GM21529 (cell line): ENCODE data around the gene FBXW5.
A peak's percentile ranks its signal among the peaks of the same experiment; 100 is the strongest.

Experiments used
- ATAC-seq: cut with Tn5 transposase; IDR thresholded peaks from one replicate; pipeline ENCODE4 v1.9.1; 2021; ENCODE audit not compliant: unreplicated experiment

The FBXW5 gene

DNA sequence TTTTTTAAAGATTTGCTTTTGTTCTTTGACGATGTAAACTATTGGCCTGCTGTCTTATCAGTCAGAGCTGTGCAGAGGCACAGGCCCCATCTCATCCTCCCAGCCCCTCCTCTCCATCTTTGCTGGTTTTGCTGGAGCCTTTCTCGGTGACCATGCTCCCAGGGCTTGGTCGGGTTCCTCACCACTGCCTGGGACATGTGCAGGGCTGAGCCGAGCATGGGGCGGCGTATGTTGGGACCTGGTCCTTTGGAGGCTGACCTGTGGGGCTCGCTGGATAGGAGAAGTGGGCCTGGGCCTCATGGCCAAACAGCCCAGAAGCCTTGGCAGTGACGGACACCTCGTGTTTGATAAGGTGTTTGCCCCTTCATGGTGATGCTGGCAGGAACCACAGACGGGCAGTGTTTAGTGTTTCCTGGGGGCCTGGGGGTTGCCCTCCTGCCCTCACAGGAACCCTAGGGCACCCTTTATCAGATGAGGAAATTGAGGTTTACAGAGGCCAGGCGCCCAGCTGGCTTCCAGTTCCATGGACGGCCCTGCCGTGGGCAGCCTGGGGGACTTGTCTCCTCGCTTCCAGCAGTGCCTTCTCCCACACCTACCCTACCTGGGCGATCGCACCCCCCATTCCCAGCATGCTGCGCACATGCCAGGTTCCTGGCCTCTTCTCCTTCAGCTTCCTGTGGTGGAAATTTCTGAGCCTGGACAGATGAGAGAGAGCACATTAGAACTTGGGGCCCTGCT is 30.7 kb downstream of the FBXW5 start:
- ATAC-seq = no peak

DNA sequence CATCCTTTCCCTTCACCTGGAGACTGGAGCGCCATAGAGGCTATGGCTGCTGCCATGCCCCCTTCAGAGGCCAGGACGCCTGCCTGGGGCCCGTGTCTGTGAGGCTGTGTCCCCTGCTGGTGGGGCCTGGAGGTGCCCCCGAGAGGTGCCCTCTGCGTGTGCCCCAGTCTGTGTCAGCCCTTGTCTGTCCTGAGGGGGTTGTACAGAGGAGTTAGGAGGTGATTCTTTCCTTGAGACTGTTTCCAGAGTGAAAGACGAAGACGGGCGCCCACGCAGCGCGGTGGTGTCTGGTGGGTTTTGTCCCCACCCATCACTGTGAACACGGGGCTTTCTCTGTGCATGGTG is 33.7 kb downstream of the FBXW5 start:
- no peak for ATAC-seq

DNA sequence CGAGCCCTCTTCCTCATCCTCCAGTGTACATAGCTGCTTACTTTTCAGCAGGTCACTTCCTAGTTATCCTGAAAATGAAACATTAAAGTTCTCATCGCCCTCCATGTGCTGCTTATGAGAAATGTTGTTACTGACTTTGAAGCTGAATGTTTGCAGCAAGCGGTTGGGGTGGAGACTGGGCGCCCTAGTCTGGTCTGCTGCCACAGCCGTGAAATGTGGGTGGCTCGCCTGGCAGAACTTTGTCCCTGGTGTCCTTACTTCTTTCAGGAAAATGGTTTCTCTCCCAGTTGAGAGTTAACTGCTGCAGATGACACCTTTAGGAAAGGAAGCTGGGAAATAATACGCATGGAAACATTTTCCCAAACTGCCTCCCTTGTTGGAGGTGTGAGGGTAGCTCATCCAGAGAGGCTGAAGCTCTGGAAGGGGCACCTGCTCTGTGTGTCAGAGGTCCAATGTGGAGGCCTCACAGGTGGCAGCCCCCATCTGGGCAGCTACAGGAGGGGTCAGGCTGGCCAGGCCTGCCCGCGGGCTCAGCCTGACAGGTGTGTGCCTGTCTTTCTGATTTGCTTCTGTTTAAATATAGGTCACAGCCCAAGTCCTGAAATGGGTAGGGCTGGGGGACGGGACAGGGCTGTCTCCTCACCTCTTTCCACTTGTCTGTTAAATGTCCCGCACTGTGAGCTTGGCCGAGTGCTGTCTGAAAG is 34.2 kb downstream of the FBXW5 start:
- no peak for ATAC-seq

DNA sequence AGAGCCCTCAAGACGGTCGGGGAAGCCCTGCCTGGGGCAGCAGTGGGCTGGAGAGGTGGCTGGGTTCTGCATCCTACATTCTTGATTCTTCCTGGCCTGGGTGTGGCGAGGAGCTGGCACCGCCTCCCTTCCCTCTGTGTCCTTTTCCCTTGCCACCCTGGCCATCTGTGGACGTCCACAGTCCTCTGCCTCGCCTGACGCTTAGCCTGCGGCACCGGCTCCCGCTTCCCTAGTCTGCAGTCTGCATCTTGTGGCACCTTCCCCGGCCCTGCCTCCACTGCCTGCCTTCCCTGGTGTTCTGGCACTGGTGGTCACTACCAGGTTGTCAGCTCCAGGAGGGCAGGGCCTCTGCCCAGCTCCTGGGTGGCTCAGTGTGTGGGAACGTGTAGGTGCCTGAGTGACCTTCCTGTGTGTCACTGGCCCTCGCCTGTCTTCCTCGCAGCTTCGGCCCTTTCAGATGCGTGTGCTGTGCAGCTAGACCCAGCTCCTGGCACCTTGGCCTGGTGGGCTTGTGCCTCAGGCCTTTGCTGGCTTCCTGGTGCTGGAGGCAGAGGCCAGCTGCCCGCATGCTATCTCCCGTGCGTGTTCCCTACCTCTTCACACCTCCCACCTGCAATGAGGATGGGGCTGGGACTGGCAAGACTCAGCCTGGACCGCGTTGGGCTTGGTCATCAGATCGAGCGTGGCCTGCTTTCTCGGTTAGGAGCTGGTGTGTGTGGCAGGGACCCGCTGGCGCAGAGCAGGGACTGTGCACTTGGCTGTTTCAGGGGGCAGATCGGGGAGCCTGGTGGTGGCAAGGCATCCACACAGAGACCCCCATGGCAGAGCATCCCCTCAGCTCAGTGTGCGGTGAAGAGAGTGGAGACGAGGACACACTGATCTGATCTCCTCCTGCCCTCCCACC is 37.3 kb downstream of the FBXW5 start:
- no peak for ATAC-seq

DNA sequence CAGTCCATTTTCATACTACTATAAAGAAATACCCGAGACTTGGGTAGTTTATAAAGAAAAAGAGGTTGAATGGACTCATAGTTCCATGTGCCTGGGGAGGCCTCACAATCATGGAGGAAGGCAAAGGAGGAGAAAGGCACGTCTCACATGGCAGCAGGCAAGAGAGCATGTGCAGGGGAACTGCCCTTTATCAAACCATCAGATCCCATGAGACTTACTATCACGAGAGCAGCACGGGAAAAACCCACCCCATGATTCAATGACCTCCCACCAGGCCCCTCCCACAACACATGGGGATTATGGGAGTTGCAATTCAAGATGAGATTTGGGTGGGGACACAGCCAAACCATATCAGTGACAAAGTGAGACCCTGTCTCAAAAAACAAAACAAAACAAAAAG is 38.3 kb downstream of the FBXW5 start:
- ATAC-seq = no peak

DNA sequence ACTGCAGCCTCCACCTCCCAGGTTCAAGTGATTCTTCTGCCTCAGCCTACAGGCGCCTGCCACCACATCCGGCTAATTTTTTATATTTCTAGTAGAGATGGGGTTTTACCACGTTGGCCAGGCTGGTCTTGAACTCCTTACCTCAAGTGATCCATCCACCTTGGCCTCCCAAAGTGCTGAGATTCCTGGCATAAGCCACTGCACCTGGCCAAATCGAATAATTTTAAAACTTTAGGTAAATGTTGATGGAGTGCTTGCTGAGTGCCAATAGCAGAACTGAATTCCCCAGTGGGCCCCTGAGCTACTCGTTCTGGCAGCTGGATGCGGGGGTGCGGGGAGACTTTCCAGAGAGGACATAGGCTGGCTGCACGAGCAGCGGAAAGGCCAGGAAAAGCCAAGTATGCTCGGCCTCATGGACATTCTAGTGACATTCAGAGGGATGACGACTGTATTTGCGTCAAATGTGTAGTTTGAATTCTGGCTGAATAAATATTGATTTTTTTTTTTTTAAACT is 41.4 kb downstream of the FBXW5 start:
- ATAC-seq = no peak

DNA sequence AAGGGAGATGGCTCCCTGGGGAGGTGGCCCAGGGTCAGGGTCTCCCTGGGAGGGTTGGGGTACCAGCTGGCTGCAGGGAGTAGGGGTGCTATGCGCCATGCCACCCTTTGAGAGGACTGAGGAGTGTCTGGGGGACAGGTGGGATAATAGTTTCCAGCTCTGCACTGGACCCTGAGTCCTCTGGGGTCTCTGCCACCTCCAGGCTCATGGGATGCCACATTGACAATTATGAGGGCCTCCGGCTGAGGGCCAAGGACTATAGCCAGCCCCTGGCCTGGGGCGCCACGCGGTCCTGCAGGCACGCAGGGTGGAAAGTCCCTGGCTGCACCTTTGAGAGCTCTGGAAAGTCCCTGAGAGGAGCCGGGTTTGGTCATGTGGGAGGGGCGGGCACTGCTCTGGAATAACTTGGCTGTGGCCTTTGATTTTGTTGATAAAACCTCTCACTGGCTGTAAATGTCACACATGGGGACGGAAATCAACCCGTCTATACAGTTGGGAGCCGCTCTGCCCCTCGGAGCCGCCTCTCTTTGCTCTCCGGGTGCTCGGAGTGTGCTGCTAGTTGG is 42.2 kb downstream of the FBXW5 start:
- peak; percentile 45 for ATAC-seq

DNA sequence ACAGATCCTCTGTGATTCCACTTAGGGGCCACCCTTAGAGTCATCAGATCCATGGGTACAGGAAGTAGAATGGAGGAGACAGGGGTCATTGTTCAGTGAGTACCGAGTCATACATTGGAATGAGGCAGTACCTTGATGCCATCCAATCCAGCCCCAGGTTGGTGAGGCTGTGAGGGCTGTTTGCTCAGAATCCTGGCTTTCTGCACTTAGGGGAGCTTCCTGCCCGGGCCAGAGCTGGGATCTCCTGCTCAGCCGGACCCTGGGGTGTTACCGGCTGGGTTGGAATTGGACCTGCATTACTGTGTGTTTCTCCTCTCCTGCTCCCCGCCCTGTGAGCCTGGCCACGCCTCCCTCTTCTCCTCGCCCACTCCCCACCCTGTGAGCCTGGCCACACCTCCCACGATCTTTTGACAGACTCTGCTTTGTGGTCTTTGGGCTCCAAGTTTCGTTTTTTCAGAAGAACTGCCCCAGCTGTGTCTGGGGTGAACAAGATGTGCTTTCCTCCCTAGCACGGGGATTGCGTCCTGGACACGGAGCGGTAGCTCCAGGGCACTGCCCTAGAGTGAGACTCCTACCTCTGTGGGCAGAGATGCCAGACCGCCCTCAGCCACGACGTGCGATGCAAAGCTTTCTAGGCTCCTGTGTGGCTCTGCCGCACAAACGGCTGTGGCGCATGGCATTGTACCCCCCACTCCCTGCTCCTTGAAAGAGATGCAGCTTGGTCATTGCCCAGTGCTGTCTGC is 42.9 kb downstream of the FBXW5 start:
- peak; percentile 53 for ATAC-seq

DNA sequence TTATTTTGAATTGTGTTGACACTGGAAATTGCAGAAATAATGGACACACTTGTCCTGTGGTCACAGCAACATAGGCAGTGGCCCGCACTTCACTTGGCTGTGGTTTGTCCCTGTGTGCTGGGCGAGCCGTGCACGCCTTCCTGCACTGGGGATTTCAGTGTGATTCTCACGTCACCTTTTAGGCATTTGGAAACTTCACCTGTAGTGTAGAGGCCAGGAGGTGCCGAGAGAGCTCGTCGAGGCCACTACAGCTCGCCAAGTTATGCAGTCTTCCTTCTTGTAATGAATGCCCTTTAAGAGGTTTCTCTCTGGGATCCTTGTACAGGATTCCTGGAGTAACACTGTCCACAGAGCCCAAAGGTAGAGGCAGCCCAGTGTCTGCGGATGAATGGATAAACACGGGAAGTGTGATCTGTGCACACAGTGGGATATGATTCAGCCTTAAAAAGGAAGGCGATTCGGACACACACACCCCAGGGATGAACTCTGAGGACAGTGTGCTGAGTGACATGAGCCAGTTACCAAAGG is 43.5 kb downstream of the FBXW5 start:
- ATAC-seq = no peak

DNA sequence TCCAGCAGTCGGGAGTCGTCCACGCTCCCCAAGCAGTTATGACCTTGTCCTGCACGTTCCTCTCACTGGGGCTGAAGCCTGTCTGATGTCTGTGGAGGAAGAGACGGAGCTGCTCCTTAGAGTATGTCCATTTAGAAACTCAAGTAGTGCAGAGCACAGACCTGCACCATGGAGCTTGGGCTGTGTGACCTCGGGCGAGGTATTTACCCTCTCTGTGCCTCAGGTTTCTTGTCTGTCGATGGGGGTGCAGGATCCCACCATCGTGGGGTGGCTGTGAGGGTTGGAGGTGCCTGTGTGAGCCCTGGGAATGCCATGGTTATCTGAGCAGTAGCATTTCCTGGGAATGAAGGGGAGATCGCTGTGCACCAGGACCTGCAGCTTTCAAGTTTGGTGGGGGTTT is 44.0 kb downstream of the FBXW5 start:
- ATAC-seq = no peak

DNA sequence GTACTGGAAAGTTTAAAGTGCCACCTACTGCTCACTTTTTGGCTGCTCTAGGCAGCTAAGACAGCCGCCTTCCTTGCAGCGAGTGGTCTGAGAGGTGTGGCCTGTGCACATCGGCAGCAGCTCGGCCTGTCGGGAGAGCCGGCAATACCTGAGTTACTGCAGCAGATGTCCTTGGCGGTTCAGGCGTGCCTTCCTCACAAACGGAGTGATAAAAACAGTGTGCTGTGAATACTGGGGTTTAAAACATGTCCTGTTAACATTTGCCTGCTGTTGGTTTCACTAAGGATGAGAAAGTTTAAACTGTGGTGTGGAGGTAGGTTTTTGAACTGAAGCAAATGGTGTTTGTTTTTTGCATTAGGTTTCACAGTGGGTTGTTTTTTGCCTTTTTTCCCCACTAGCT is 45.3 kb downstream of the FBXW5 start:
- ATAC-seq = peak; percentile 56

DNA sequence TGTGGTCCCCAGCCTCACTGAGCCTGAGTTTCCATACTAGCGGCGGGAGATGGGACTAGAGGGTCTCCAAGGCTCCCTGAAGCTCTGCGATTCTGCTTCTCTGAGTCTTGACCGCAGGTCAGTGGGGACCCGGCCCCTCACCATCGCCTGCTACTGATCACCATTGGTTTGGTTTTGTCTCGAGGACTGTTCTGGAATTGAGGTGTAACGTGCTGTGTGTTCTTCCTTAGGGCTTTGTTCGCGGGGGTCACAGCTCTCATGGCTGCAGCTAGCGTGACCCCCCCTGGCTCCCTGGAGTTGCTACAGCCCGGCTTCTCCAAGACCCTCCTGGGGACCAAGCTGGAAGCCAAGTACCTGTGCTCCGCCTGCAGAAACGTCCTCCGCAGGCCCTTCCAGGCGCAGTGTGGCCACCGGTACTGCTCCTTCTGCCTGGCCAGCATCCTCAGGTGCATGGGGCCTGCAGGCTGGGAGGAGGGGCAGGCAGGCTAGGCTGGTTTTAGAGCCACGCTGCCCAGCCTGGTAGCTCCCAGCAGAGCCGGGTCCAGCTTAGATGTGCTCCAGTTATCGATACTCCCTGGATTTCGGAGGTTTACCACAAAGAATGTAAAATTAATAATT is 45.9 kb downstream of the FBXW5 start:
- no peak for ATAC-seq

DNA sequence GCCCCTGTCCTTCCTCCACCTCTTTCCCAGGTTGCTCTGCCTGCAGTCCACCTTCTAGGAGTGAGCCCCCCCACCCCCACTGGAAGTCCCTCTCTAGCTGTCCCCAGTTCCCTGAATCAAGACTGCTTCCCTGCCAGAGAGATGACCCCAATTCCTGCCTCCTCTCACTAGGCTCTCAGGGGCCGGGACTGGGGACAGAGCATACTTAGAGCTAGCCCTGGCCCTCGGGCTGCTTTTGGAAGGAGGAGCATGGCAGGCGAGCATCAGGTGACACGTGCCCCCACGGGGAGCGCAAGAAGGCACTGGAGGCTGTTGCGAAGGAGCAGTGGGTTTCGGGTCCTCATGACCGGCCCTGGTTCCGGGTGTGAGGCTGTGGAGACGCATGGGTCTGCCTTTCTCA is 48.5 kb downstream of the FBXW5 start:
- no peak for ATAC-seq

DNA sequence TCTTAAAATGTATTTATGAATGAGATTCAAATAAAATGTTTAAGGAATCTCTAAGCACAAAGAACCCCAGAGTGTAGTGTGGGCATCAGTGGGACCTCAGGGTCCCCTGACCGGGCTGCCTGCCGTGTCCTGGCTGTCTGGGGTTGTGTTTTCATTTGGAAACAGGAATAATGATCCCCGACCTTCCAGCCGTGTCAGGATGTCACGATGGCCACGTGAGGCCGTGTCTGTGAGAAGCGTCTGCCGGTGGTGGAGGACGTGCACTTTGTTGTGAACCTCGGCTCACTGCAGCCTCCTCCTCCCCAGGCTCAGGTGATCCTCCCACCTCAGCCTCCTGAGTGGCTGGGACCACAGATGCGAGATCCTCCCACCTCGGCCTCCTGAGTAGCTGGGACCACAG is 53.9 kb downstream of the FBXW5 start:
- ATAC-seq = no peak
